GM18868 (cell line): Measurements from ENCODE around the gene ATXN7L1.
A peak's percentile ranks its signal among the peaks of the same experiment; 100 is the strongest.

Experiments
- ATAC-seq: cut with Tn5 transposase; IDR thresholded peaks from one replicate; pipeline ENCODE4 v1.9.1; 2021; ENCODE audit warnings: mild to moderate bottlenecking, moderate library complexity; ENCODE audit not compliant: unreplicated experiment

The ATXN7L1 gene, protein sequence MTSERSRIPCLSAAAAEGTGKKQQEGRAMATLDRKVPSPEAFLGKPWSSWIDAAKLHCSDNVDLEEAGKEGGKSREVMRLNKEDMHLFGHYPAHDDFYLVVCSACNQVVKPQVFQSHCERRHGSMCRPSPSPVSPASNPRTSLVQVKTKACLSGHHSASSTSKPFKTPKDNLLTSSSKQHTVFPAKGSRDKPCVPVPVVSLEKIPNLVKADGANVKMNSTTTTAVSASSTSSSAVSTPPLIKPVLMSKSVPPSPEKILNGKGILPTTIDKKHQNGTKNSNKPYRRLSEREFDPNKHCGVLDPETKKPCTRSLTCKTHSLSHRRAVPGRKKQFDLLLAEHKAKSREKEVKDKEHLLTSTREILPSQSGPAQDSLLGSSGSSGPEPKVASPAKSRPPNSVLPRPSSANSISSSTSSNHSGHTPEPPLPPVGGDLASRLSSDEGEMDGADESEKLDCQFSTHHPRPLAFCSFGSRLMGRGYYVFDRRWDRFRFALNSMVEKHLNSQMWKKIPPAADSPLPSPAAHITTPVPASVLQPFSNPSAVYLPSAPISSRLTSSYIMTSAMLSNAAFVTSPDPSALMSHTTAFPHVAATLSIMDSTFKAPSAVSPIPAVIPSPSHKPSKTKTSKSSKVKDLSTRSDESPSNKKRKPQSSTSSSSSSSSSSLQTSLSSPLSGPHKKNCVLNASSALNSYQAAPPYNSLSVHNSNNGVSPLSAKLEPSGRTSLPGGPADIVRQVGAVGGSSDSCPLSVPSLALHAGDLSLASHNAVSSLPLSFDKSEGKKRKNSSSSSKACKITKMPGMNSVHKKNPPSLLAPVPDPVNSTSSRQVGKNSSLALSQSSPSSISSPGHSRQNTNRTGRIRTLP

DNA sequence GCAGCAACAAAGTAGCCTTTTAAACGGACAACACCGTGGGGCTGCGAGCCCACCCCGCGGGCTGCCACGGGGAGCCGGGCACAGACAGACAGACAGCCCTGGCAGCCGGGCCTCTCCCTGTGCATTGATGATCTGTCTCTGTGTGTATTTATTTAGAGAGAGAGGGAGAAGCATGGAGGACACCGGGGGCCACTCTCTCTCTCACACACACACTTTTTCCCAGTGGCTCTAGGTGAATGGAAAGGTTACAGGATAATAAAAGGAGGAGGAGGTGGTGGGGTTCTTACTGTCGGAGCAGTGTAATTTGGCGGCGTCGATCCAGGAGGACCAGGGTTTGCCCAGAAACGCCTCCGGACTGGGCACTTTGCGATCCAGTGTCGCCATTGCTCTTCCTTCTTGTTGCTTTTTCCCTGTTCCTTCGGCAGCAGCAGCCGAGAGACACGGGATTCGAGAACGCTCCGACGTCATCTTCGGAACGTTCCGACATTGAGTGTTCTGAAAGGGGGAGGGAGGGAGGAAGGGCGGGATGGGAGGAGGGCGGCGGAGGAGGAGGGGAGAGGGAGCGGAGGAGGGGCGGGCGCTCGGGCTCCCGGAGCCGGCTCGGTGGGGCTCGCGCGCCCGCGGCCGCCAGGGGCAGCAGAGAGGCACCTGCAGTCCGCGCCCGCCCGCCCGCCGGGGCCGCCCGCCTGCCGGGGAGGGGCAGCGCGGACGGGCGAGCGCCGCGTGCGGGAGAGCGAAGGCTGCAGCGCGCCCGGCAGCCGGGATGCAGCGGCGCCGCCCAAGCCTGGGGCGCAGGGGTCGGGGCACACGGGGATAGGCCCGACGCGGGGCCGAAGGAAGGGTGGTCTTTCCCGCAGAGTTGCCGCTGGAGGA is at the start of gene ATXN7L1:
Gene ATXN7L1, minus strand, starts transcription at position 509 of the 873 bp plus-strand sequence. Its CDS starts 41 bp downstream, at position 468.
- peak; percentile 95 for ATAC-seq

- ATAC-seq: no peak
Measured at GRCh38 chr7:105926131-105926530, 49.7 kb upstream of the ATXN7L1 start.

DNA sequence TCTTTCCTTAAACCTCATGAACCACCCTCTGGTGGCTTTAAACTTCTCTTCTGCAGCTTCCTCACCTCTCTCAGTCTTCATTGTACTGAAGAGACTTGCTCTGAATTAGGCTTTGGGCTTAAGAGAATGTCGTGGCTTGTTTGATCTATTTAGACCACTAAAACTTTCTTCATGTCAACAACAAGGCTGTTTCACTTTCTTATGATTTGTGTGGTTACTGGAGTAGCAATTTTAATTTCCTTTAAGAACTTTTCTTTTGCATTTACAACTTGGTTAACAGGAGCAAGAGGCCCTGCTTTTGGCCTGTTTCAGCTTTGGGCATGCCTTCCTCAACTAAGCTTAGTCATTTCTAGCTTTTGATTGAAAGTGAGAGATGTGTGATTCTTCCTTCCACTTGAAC is 48.5 kb upstream of the ATXN7L1 start:
- peak; percentile 57 for ATAC-seq

- ATAC-seq: no peak
Measured at GRCh38 chr7:105920766-105921165, 44.4 kb upstream of the ATXN7L1 start.

- ATAC-seq: no peak
Measured at GRCh38 chr7:105917659-105918058, 41.3 kb upstream of the ATXN7L1 start.

DNA sequence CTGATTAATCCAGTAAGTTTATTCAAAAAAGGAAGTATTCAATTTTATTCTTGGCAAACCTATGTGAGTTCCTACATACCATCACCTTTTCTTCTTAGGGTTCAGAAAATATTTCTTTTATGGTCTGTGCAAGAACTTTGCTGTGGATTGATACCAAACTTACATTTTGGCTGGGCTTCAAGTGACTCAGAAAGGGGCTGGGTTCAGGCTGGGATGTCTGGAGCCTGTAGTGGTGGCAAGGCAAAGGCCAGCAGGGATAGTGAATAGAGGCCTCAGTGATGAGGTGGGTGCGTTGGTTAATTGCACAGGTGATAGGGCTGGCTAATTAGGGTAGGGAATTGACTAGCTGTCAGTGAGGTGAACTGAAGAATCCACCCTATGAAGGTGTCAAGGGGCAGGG is 40.2 kb upstream of the ATXN7L1 start:
- ATAC-seq: no peak

- ATAC-seq: no peak
Measured at GRCh38 chr7:105913947-105914346, 37.5 kb upstream of the ATXN7L1 start.

DNA sequence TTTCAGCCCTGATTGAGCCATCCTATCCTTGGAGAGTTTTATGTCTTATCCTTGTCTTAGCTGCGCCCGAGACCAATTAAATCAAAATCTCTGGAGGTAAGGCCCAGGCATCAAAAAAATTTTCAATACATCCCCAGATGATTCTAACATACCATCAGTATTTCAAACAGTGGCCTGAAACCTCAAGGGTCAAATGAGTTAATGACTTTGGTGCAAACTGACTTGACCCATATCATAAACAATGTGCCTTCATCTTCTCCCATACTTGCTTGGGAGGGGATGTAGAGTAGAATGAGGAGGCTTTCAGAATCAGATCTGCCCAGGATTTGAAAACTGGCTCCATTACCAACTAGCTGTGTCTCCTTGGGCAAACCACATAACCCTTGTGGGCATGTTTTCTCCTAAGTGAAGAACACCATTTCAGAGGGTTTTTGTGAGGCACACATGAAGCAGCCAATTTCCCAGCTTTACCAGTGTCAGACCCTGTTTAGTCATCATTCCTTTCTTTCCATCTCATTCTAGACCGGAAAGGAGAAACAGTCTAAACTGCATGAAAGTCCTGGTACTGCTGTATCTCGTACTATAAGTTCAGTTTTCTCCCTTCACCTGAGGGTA is 35.7 kb upstream of the ATXN7L1 start:
- no peak for ATAC-seq

DNA sequence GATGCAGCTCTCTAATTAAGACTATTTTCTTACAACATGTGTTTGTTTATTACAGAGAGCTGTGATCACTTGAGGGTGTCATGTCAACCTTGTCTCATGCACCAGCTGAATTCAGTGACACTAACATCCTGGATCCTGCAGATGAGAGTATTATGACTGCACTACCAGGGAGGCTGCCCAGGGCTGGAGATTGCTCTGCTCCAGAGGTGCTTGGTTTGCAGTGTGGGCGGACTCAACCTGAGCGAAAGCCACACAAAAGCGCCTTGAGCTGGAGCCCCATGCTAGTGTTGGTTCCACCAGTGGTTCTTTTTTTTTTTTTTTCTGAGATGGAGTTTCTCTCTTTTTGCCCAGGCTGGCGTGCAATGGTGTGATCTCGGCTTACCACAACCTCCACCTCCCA is 33.8 kb upstream of the ATXN7L1 start:
- ATAC-seq: no peak

DNA sequence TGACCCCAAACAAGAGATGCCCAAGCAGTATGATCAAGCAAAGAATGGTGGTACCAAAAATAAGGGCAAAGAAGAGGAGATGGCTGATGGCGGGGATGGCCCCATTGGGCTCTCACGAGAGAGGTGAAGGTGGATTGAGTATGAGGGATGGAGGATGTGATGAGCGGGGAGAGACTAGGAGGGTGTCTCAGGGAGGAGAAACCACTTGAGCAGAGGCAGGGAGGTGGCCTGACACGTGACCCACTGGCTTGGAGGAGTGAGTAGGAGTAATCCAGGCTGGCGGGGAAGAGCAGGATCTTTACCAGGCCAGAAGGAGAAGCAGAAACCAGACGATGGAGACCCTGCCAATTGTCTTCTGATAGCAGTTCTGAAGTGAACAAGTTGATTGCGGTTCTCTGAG is 33.3 kb upstream of the ATXN7L1 start:
- no peak for ATAC-seq

DNA sequence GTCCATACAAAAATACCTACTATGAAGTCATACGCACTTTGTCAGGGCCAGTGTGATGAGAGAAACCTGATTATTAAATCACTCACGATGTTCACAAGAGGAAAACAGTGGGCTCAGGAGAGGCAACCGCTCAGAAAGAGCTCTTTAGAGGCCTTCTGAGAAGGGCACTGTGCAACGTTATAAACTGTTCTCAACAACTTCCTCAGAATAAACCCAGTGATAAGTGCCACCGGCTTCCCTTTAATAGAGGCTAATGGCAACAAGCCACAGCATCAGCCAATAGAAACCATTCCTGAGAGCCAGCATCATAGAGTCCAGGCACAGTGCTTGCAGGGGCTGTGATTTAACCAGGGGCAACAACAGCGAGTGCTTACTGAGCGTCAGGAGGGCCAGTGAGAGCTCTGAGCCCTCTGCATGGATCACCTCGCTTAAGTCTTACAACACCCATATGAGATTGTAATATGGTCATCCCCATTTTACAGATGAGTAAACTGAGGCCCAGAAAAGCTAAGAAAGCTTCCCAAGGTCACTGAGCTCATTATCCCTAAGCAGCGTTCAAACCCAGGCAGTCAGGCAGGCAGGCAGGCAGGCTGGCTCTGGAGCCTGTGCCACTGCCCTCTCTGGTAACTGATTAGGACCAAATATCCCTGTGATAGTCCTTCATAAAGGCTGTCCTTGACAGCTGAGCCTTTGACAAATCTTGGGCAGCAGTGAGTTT is 30.9 kb upstream of the ATXN7L1 start:
- ATAC-seq: no peak

GRCh38 chr7:105906695-105907094 is 30.3 kb upstream of the ATXN7L1 start:
- ATAC-seq: no peak

DNA sequence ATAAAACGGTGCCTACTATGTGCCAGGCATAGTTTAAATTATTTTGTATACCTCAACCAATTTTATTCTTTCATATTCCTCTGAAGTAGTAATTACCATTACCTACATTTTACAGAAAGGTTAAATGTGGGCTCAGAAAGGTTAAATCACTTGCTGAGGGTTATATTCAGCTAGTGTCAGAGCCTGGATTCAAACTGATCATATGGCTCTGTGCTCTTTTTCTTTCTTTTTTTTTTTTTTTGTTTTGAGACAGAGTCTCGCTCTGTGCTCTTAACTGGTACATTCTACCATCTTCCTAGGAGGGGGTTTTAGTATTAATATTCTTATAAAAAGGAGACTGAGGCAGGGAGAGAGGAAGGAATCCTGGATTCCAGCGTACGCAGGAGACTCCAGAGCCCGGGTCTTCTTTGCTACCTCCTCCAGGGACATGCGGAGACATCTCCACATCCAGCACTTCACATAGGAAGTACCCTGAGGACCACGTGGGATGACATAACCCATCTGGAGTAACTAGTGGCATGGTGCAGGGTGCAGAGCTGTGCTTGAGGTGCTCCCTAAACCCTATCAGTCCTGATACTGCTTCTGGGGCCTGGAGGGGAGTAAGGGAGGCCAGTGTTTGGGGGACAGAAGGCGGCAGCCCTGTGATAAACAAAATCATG is 29.6 kb upstream of the ATXN7L1 start:
- no peak for ATAC-seq

GRCh38 chr7:105905209-105905909 is 29.0 kb upstream of the ATXN7L1 start:
- ATAC-seq: no peak

- ATAC-seq: no peak
Measured at GRCh38 chr7:105904064-105904463, 27.7 kb upstream of the ATXN7L1 start.

GRCh38 chr7:105902325-105902911 is 26.0 kb upstream of the ATXN7L1 start:
- no peak for ATAC-seq

GRCh38 chr7:105897999-105898398 is 21.6 kb upstream of the ATXN7L1 start:
- ATAC-seq: no peak

DNA sequence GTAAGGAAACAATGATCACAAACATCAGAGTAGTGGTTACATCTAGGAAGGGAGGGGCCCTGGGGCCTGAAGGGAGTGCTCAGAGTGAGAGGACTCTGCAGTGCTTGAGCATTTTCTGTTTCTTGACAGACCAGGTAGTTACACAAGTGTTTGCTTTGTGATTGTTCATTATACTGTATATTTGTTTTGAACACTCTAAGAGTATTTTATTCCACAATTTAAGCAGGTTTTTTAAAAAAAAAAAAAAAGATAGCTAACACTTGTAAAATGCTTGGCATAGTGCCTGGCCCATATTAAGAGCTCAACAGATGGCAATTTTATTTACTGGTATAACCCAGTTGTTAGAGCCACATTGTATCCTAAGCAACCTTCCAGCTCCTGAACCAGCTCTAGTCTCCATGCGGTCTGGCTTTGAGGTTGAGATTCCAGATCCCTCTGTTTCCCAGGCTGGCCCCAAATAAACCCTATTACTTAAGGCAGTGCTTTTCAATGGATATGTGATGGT is 20.1 kb upstream of the ATXN7L1 start:
- ATAC-seq: no peak
